ENCODE results near the gene BANF1. TPM values are rescaled to one million over a fixed set of nuclear protein-coding genes. Genes with fewer than 3 reads are reported as not detected.

The BANF1 gene
- total and polyA plus RNA-seq, 10 of the 15 experiments (the other 5 are each of a cell fraction or from before 2014, with no cell fraction given) = 99.0 to 574 (median 297) TPM

GRCh38 chr11:66011239-66011784 lies 9.0 kb downstream of the BANF1 start:
- SMC1A ChIA-PET (ENCODE audit: uncharacterized antibody, unreplicated experiment) = no interaction called here

More at GRCh38 chr11:66011239-66011784, 9.0 kb downstream of the BANF1 start:
- RAD21 ChIA-PET (ENCODE audit: unreplicated experiment) = no interaction called here
- intact Hi-C loops (cut with micrococcal nuclease; ENCODE audit: unreplicated experiment) (no loop called here), in situ Hi-C loops (cut with MboI) (no loop called here)
- Histone ChIP-seq H4K20me1 (ENCODE audit: control insufficient read depth, insufficient read depth) (no peaks in the 10 kb centered on the region), H3K79me2 (ENCODE audit: control insufficient read depth, insufficient read depth, low read length) (no peaks in the 10 kb centered on the region), H3K36me3 (ENCODE audit: control insufficient read depth in 2 of 2, insufficient read depth in 2 of 2, low read length in 1 of 2) (no peaks in the 10 kb centered on the region), H3K4me3 (no peak overlapping the region), H2AFZ (ENCODE audit: control insufficient read depth, low read depth, low read length) (no peak overlapping the region), H3K27me3 (replicated peaks in 1 of 2; ENCODE audit: control insufficient read depth in 2 of 2, insufficient read depth in 2 of 2, low read length in 1 of 2) (peaks cover 3 to 7% of the 10 kb centered on the region in 2 experiments), H3K9ac (ENCODE audit: control insufficient read depth, insufficient read depth, low read length) (no peak overlapping the region), H3K4me2 (ENCODE audit: control insufficient read depth, insufficient read depth) (no peak overlapping the region), H3K27ac (ENCODE audit: control insufficient read depth, insufficient read depth) (no peak overlapping the region), H3K9me3 (replicated peaks; ENCODE audit: control insufficient read depth, insufficient read depth, low read length) (no peaks in the 10 kb centered on the region), H3K4me1 (ENCODE audit: control insufficient read depth, insufficient read depth, low read length) (no peaks in the 10 kb centered on the region)
- POLR2A ChIA-PET = interaction anchor here (0.6 to 0.7 kb wide), 2 partner anchors 17 to 57 kb away, joined by 3 to 10 read pairs; no protein-coding TSS in a partner anchor
- FAIRE-seq = no peak
- TF ChIP-seq PBX3 (IDR thresholded peaks at IDR 0.05; ENCODE audit: insufficient replicate concordance, low read depth, low read length) = no peak
- no peak for TF ChIP-seq MTA3 (IDR thresholded peaks at IDR 0.05; ENCODE audit: borderline replicate concordance, low read length)
- no peak for TF ChIP-seq ZNF217 (IDR thresholded peaks at IDR 0.05)
- TF ChIP-seq BCL11A (IDR thresholded peaks at IDR 0.05; ENCODE audit: low read depth, low read length) = no peak
- no peak for TF ChIP-seq STAT3 (IDR thresholded peaks at IDR 0.05; ENCODE audit: low read depth, low read length)
- TF ChIP-seq ATF3 (IDR thresholded peaks at IDR 0.05; ENCODE audit: borderline replicate concordance, extremely low read depth, low read depth, low read length) = no peak
- TF ChIP-seq ELK1 (IDR thresholded peaks at IDR 0.05; ENCODE audit: low read depth, low read length) = no peak
- no peak for TF ChIP-seq E2F4 (IDR thresholded peaks at IDR 0.05; ENCODE audit: low read depth, low read length)
- TF ChIP-seq JUND (IDR thresholded peaks at IDR 0.05; ENCODE audit: low read depth, low read length) = no peak
- no peak; the same call in 2 of the 3 replicates for ATAC-seq
- no peak for DNase-seq (ENCODE audit: low read depth, low spot score)
- CTCF ChIA-PET = interaction anchor here (0.8 kb wide), 2 partner anchors 11 to 247 kb away, joined by 3 to 4 read pairs; no protein-coding TSS in a partner anchor
- no TSS peak for BruUV-seq (replicated peaks)
- 57% methylated on average over 11 of the region's 14 CpGs for WGBS (ENCODE audit: insufficient coverage, insufficient replicate concordance, low lambda C conversion rate, missing lambda C conversion rate)
